ENCODE results near the gene C17orf67. TPM values are rescaled to one million over a fixed set of nuclear protein-coding genes. Genes with fewer than 3 reads are reported as not detected.
A peak's percentile ranks its signal among the peaks of the same experiment; 100 is the strongest.

C17orf67 gene, protein sequence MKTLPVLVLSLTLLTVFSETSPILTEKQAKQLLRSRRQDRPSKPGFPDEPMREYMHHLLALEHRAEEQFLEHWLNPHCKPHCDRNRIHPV
- 1.3 TPM in 1 of 2 replicates, not detected in the other for total RNA-seq (2014; rRNA removed; shearing (Covaris generic))
- 1.2 TPM in 2 replicates for polyA plus RNA-seq (2016; fragmentation: Nextera tagmentation; extraction: Ambion mirVana)

DNA sequence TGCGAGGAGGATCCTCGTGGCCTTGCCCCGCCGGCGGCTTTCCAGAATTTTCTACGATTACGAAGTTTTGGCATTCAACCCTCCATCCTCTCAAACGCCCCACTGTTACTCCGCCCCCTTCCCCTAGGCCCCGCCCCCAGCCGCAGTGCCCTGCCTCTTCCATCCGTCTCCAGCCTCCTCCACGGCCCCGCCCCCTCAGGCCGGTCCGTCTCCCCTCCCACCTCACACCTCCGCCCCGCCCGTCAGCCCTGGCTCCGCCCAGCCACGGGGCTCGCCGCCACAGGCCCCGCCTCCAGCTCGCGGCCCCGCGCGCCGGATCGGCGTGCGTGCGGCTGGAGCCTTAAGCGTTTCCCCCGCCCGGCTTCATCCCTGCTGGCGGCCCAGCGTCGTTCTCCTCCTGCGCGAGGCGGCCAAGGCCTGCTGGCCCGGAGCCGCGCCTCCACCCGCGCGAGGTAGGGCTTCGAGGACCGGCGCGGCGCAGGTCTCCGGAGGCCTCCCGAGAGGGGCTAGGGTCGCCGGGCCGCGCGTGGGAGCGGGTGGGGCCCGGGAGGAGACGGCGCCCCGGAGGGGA lies at the start of gene C17orf67, which contains the start of gene DGKE:
Gene C17orf67, minus strand, starts transcription at position 112 of the 571 bp plus-strand sequence. CDS start 18,110 bp downstream, outside the sequence.
Gene DGKE, plus strand, starts transcription at position 343 of the 571 bp plus-strand sequence. CDS start 645 bp downstream, outside the sequence.
- Histone ChIP-seq H4K20me1 (ENCODE audit: insufficient read depth) (no peaks in the 10 kb centered on the region), H3K4me3 (peak within 1 kb of the TSS; percentile 93), H3F3A (ENCODE audit: insufficient read depth) (peaks cover 3% of the 10 kb centered on the region; the same call in 1 of the 2 replicates), H3K9me3 (ENCODE audit: low read depth) (no peaks in the 10 kb centered on the region), H3K36me3 (ENCODE audit: low read depth) (0 out of 2 replicates have a peak, but pooled peaks cover 4% of the 10 kb centered on the region), H3K9ac (peak within 1 kb of the TSS; percentile 81), H3K9me2 (ENCODE audit: insufficient read depth) (no peaks in the 10 kb centered on the region), H2AFZ (peak within 1 kb of the TSS; percentile 97), H3K27me3 (replicated peaks; ENCODE audit: insufficient read depth) (no peaks in the 10 kb centered on the region), H3K79me2 (ENCODE audit: insufficient read depth) (peaks cover 24% of the 10 kb centered on the region), H3K27ac (peak within 1 kb of the TSS; percentile 55), H3K4me2 (ENCODE audit: unreplicated experiment) (peak within 1 kb of the TSS; percentile 86), H3K4me1 (ENCODE audit: insufficient read depth) (peaks cover 8% of the 10 kb centered on the region)
- in situ Hi-C loops (cut with MboI) = no loop called here
- 0 to 1% methylated on average over 28 to 50 of the region's 66 CpGs for WGBS, 2 experiments (ENCODE audit: low coverage in 1 of 2, low lambda C conversion rate in 2 of 2, missing lambda C conversion rate in 2 of 2)
- TF ChIP-seq EZH2 (IDR thresholded peaks at IDR 0.05; ENCODE audit: insufficient read depth, poor library complexity, severe bottlenecking) (no peak), EZH2phosphoT487 (IDR thresholded peaks at IDR 0.05; ENCODE audit: insufficient read depth, low read depth) (no peak)
- DNase-seq = peak; percentile 98

DNA sequence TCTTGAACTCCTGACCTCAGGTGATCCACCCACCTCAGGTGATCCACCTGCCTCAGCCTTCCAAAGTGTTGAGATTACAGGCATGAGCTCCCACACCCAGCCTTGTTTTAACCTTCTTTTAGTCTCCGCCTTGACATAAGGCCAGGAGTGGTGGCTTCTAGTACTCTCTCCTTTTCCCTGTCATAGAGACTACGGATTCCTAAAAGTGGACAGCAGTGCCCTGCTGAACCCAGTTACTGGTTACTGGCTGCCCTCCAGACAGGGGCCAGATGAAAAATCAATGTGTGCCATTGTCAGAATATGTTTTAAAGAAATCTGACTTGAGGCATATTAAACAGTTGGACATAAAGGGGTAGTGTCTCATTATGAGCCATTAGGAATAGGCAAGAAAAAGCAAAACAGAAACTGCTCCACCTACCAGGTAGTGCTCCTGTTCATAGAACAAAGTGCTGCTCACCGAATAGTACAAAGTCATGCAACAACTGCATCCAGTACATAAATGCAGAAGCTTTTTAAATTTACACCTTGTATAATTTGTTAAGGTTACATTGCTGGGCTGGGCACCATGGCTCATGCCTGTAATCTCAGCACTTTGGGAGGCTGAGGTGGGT lies 48.1 kb upstream of the C17orf67 start:
- no peak overlapping the region for H3K27ac ChIP-seq
- H3K4me2 ChIP-seq (ENCODE audit: unreplicated experiment) = no peak overlapping the region
- H4K20me1 ChIP-seq (ENCODE audit: insufficient read depth) = no peaks in the 10 kb centered on the region
- H3K9me3 ChIP-seq (ENCODE audit: low read depth) = no peaks in the 10 kb centered on the region
- no peak overlapping the region for H2AFZ ChIP-seq
- H3K9me2 ChIP-seq (ENCODE audit: insufficient read depth) = no peaks in the 10 kb centered on the region
- no peaks in the 10 kb centered on the region for H3K79me2 ChIP-seq (ENCODE audit: insufficient read depth)
- no peak overlapping the region for H3K9ac ChIP-seq
- H3F3A ChIP-seq (ENCODE audit: insufficient read depth) = no peaks in the 10 kb centered on the region
- TF ChIP-seq EZH2phosphoT487 (IDR thresholded peaks at IDR 0.05; ENCODE audit: insufficient read depth, low read depth) = no peak
- no peak for TF ChIP-seq EZH2 (IDR thresholded peaks at IDR 0.05; ENCODE audit: insufficient read depth, poor library complexity, severe bottlenecking)
- no peaks in the 10 kb centered on the region for H3K4me1 ChIP-seq (ENCODE audit: insufficient read depth)
- H3K36me3 ChIP-seq (ENCODE audit: low read depth) = 0 out of 2 replicates have a peak, but pooled peaks cover 2% of the 10 kb centered on the region
- no peaks in the 10 kb centered on the region for H3K27me3 ChIP-seq (replicated peaks; ENCODE audit: insufficient read depth)
- WGBS, 2 experiments (ENCODE audit: low coverage in 1 of 2, low lambda C conversion rate in 2 of 2, missing lambda C conversion rate in 2 of 2) = 96 to 100% methylated on average over 3 of the region's 3 CpGs
- no peak overlapping the region for H3K4me3 ChIP-seq
- in situ Hi-C loops (cut with MboI) = no loop called here
- DNase-seq = no peak

GRCh38 chr17:56880571-56880970 lies 46.9 kb upstream of the C17orf67 start:
- in situ Hi-C loops (cut with MboI) = no loop called here
- no peak overlapping the region for H3K27ac ChIP-seq

DNA sequence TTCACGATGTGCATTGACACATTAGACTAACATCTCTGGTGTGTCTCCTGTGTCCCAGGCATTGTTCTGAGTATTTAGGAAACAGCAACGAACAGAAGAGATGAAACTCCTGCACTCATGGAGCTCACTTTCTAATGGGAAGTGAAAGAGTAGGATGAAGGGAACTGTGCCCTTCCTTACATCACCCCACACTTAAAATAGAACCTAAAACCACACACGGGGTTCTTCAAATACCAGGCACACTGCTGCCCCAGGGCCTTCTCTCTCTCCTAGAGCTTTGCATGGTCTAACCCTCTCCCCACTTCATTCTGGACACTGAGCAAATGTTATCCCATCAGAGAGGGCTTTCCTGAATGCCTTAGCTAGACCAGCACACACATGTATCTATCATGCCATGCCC lies 46.4 kb upstream of the C17orf67 start:
- no peaks in the 10 kb centered on the region for H3K4me1 ChIP-seq (ENCODE audit: insufficient read depth)
- no peaks in the 10 kb centered on the region for H4K20me1 ChIP-seq (ENCODE audit: insufficient read depth)
- no peaks in the 10 kb centered on the region for H3K79me2 ChIP-seq (ENCODE audit: insufficient read depth)
- TF ChIP-seq EZH2phosphoT487 (IDR thresholded peaks at IDR 0.05; ENCODE audit: insufficient read depth, low read depth) (no peak), EZH2 (IDR thresholded peaks at IDR 0.05; ENCODE audit: insufficient read depth, poor library complexity, severe bottlenecking) (no peak)
- H2AFZ ChIP-seq = no peak overlapping the region
- no peaks in the 10 kb centered on the region for H3K9me3 ChIP-seq (ENCODE audit: low read depth)
- H3K27me3 ChIP-seq (replicated peaks; ENCODE audit: insufficient read depth) = no peaks in the 10 kb centered on the region
- H3K27ac ChIP-seq = no peak overlapping the region
- no peak for DNase-seq
- in situ Hi-C loops (cut with MboI) = no loop called here
- H3K36me3 ChIP-seq (ENCODE audit: low read depth) = no peaks in the 10 kb centered on the region
- H3K9ac ChIP-seq = no peak overlapping the region
- H3K4me2 ChIP-seq (ENCODE audit: unreplicated experiment) = no peak overlapping the region
- no peaks in the 10 kb centered on the region for H3K9me2 ChIP-seq (ENCODE audit: insufficient read depth)
- H3F3A ChIP-seq (ENCODE audit: insufficient read depth) = no peaks in the 10 kb centered on the region
- WGBS, 2 experiments (ENCODE audit: low coverage in 1 of 2, low lambda C conversion rate in 2 of 2, missing lambda C conversion rate in 2 of 2) = 53 to 58% methylated on average over 3 of the region's 3 CpGs
- H3K4me3 ChIP-seq = no peak overlapping the region

More at GRCh38 chr17:56880571-56880970, 46.9 kb upstream of the C17orf67 start:
- TF ChIP-seq EZH2phosphoT487 (IDR thresholded peaks at IDR 0.05; ENCODE audit: insufficient read depth, low read depth) (no peak), EZH2 (IDR thresholded peaks at IDR 0.05; ENCODE audit: insufficient read depth, poor library complexity, severe bottlenecking) (no peak)
- 77 to 81% methylated on average over 8 of the region's 8 CpGs for WGBS, 2 experiments (ENCODE audit: low coverage in 1 of 2, low lambda C conversion rate in 2 of 2, missing lambda C conversion rate in 2 of 2)
- Histone ChIP-seq H2AFZ (no peak overlapping the region), H3K36me3 (ENCODE audit: low read depth) (no peaks in the 10 kb centered on the region), H3K4me1 (ENCODE audit: insufficient read depth) (no peaks in the 10 kb centered on the region), H3K9me2 (ENCODE audit: insufficient read depth) (no peaks in the 10 kb centered on the region), H3F3A (ENCODE audit: insufficient read depth) (no peaks in the 10 kb centered on the region), H3K4me3 (no peak overlapping the region), H3K4me2 (ENCODE audit: unreplicated experiment) (no peak overlapping the region), H3K79me2 (ENCODE audit: insufficient read depth) (no peaks in the 10 kb centered on the region), H3K27me3 (replicated peaks; ENCODE audit: insufficient read depth) (no peaks in the 10 kb centered on the region), H3K9ac (no peak overlapping the region), H4K20me1 (ENCODE audit: insufficient read depth) (no peaks in the 10 kb centered on the region), H3K9me3 (ENCODE audit: low read depth) (no peaks in the 10 kb centered on the region)
- DNase-seq = no peak
